ENCODE data around the gene CLIC6.

DNA sequence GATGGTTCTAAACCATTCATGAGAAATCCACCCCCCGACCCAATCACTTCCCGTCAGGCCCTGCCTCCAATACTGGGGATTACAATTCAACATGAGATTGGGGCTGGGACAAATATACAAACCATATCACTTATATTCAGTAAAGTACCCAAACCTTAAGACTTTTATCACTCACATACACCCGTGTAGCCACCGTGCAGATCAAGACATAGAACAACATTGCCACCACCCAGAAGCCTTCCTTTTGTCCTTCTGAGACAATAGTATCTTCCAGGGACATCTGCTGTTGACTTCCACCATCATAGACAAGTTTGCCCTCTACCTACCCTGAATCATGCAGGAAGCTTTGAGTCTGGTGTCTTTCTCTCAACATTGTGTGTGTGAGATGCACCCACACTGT lies 37.5 kb downstream of the CLIC6 start:
- no peak for TF ChIP-seq RARB (CRISPR knock-in tag; IDR thresholded peaks at IDR 0.05)
- no peak for TF ChIP-seq ISL1 (CRISPR knock-in tag; IDR thresholded peaks at IDR 0.05)
- TF ChIP-seq, protein P1, sequence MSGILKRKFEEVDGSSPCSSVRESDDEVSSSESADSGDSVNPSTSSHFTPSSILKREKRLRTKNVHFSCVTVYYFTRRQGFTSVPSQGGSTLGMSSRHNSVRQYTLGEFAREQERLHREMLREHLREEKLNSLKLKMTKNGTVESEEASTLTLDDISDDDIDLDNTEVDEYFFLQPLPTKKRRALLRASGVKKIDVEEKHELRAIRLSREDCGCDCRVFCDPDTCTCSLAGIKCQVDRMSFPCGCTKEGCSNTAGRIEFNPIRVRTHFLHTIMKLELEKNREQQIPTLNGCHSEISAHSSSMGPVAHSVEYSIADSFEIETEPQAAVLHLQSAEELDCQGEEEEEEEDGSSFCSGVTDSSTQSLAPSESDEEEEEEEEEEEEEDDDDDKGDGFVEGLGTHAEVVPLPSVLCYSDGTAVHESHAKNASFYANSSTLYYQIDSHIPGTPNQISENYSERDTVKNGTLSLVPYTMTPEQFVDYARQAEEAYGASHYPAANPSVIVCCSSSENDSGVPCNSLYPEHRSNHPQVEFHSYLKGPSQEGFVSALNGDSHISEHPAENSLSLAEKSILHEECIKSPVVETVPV (CRISPR knock-in tag; IDR thresholded peaks at IDR 0.05), result no peak
- TF ChIP-seq ESRRG (CRISPR knock-in tag; IDR thresholded peaks at IDR 0.05), result no peak
- TF ChIP-seq ZFP30 (CRISPR knock-in tag; IDR thresholded peaks at IDR 0.05), result no peak
- TF ChIP-seq, protein P2, sequence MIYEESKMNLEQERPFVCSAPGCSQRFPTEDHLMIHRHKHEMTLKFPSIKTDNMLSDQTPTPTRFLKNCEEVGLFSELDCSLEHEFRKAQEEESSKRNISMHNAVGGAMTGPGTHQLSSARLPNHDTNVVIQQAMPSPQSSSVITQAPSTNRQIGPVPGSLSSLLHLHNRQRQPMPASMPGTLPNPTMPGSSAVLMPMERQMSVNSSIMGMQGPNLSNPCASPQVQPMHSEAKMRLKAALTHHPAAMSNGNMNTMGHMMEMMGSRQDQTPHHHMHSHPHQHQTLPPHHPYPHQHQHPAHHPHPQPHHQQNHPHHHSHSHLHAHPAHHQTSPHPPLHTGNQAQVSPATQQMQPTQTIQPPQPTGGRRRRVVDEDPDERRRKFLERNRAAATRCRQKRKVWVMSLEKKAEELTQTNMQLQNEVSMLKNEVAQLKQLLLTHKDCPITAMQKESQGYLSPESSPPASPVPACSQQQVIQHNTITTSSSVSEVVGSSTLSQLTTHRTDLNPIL (CRISPR knock-in tag; IDR thresholded peaks at IDR 0.05; ENCODE audit: low read depth), result no peak
- TF ChIP-seq ARNTL (CRISPR knock-in tag; IDR thresholded peaks at IDR 0.05; ENCODE audit: borderline replicate concordance, low read depth), result no peak
- TF ChIP-seq, protein P3, sequence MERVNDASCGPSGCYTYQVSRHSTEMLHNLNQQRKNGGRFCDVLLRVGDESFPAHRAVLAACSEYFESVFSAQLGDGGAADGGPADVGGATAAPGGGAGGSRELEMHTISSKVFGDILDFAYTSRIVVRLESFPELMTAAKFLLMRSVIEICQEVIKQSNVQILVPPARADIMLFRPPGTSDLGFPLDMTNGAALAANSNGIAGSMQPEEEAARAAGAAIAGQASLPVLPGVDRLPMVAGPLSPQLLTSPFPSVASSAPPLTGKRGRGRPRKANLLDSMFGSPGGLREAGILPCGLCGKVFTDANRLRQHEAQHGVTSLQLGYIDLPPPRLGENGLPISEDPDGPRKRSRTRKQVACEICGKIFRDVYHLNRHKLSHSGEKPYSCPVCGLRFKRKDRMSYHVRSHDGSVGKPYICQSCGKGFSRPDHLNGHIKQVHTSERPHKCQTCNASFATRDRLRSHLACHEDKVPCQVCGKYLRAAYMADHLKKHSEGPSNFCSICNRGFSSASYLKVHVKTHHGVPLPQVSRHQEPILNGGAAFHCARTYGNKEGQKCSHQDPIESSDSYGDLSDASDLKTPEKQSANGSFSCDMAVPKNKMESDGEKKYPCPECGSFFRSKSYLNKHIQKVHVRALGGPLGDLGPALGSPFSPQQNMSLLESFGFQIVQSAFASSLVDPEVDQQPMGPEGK (CRISPR knock-in tag; IDR thresholded peaks at IDR 0.05; ENCODE audit: borderline replicate concordance), result no peak
- TF ChIP-seq, protein P4, sequence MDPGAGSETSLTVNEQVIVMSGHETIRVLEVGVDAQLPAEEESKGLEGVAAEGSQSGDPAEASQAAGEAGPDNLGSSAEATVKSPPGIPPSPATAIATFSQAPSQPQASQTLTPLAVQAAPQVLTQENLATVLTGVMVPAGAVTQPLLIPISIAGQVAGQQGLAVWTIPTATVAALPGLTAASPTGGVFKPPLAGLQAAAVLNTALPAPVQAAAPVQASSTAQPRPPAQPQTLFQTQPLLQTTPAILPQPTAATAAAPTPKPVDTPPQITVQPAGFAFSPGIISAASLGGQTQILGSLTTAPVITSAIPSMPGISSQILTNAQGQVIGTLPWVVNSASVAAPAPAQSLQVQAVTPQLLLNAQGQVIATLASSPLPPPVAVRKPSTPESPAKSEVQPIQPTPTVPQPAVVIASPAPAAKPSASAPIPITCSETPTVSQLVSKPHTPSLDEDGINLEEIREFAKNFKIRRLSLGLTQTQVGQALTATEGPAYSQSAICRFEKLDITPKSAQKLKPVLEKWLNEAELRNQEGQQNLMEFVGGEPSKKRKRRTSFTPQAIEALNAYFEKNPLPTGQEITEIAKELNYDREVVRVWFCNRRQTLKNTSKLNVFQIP (CRISPR knock-in tag; IDR thresholded peaks at IDR 0.05; ENCODE audit: borderline replicate concordance, low read depth), result no peak
- no peak for TF ChIP-seq BACH2 (CRISPR knock-in tag; IDR thresholded peaks at IDR 0.05; ENCODE audit: borderline replicate concordance)
- TF ChIP-seq PPARA (CRISPR knock-in tag; IDR thresholded peaks at IDR 0.05; ENCODE audit: borderline replicate concordance), result no peak
